GM18519 (cell line): ENCODE results near the gene BTBD17.

Experiments used
- ATAC-seq: cut with Tn5 transposase; IDR thresholded peaks from one replicate; pipeline ENCODE4 v1.9.1; 2021; ENCODE audit warnings: mild to moderate bottlenecking, moderate library complexity; ENCODE audit not compliant: unreplicated experiment, low FRiP score

Gene BTBD17

GRCh38 chr17:74339537-74340195 is 22.0 kb downstream of the BTBD17 start:
- no peak for ATAC-seq

GRCh38 chr17:74337834-74338500 is 23.7 kb downstream of the BTBD17 start:
- no peak for ATAC-seq

GRCh38 chr17:74336307-74336706 is 25.4 kb downstream of the BTBD17 start:
- ATAC-seq, result no peak

- no peak for ATAC-seq
Observed at GRCh38 chr17:74335529-74336062, 26.1 kb downstream of the BTBD17 start.

- no peak for ATAC-seq
Observed at GRCh38 chr17:74334393-74335039, 27.2 kb downstream of the BTBD17 start.

- no peak for ATAC-seq
Observed at GRCh38 chr17:74332763-74333283, 28.8 kb downstream of the BTBD17 start.

DNA sequence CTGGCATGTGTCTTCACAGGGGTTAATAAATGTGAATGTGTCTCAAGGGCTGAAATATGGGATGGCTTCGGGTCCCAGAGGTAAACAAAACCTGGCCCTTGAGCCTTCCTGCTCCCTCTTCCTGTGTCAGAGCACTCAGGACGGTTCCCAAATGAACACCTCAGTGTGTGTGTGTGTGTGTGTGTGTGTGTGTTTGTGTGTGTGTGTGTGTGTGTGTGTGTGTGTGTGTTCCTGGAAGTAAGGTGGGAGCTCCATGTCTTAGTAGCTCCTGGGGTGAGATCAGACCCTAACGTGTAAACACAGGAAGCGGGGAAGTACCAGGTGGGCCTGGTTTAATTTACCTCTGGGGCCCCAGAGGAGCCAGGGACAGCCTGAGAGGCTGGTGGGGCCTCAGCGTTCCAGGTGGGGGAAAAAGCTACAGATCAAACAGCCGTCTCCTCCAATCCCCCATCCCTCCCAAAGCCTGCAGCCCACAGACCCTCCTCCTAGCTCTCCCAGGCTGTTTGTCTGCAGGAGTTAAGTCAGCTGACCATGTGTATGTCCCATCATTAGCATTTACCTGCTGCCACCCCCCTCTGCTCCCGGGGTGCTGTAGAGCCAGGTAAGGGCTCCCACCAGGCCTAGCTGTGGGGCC is 29.5 kb downstream of the BTBD17 start:
- no peak for ATAC-seq

DNA sequence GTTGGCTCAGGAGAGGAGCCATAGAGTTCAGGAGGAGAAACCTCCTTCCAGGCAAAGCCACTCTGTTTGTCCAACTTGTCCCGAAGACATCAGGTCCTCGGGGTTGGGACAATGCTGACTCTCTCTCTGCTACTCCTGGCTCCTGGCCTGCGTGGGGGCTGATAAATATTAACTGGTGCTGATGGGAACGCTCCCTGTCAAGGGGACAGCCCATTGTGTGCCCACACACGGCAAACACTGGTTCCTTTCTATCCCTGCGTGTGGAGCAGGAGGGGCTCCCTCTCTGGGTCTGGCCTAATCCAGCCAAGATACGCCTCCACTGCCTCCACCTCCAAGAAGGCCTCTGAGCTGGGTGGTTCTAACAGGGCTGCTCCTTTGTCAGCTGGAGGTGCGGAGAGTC is 31.2 kb downstream of the BTBD17 start:
- no peak for ATAC-seq

DNA sequence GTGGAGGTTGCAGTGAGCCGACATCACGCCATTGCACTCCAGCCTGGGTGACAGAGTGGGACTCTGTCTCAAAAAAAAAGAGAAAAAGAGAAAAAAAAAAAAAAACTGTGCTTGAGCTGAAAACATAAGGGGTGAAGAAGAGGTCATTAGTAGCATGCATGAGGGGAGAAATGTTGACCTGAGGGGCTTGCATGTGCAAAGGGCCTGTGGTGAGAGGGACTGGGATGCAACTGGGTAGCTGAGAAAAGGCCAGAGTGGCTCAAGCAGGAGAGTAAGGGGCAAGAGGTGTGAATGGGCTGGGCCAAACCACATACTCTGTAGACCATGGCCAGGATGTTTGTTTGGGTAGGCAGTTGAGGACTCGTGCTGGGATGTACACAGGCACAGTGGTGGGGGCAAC is 32.3 kb downstream of the BTBD17 start:
- no peak for ATAC-seq

- no peak for ATAC-seq
Observed at GRCh38 chr17:74328487-74328886, 33.2 kb downstream of the BTBD17 start.

DNA sequence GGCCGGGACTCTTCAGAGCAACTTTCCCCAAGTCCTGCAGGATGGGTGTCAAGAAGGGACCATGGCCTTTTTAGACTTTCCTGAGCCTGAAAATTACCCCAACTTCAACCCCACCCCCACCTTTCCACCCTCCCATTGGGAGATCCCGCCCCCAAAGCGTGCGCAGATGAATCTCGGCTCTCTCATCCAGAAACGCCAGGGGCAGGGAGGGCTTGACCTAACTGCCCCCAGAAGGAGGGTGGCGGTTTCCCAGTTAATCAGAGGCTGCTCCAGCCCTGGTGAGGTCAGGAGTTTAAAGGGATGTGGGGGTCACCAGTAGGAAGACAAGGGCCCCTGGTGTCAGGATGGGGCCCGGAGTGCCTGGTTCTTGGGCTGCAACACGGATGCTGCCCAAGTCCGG is 35.2 kb downstream of the BTBD17 start:
- no peak for ATAC-seq

DNA sequence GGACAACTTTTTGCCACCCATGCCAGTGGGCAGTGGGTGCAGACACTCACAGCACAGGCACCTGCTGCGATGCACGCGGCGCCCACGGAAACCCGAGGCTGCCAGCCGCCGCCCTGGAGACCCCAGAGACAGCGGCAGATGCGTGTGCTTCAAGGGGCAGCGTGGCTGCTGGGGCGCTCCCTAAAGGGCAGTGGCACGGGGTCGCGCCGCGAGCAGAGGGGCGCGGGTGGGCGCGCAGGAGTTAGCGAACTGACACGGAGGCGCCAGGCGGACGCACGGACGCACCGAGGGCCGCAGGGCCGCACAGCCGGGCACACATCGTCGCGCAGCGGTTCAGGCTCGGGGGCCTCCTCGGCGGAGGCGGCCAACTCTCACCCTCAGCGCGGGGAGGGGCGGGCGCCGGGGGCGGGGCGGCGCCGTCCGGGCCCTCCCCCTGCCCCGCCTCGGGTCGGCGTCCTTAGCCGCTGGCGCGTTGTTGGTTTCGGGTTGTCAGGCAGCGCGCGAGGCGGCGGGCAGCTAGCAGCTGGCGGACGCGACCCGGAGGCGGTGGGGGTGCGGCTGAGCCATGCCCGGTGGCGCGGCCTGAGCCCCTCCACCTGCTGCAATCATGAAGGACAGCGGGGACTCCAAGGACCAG is 35.8 kb downstream of the BTBD17 start, which contains the start of gene KIF19:
KIF19 (plus strand) TSS at position 484 of the 637 bp plus-strand sequence; CDS start at position 608, 124 bp downstream.
- ATAC-seq, result no peak

GRCh38 chr17:74325376-74325742 is 36.3 kb downstream of the BTBD17 start:
- no peak for ATAC-seq

DNA sequence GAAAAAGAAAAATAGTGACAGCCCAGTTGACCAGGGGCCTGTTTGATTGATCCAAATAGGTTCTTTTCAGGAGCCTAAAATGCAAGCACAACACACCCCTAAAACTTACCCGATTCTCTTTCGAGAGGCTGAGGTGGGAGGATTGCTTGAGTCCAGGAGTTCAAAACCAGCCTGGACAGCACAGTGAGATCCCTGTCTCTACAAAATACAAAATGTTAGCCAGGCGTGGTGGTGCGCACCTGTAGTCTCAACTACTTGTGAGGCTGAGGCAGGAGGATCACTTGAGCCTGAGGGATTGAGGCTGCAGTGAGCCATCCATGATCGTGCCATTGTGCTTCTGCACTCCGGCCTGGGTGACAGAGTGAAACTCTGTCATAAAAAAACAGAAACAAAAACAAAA is 37.1 kb downstream of the BTBD17 start:
- ATAC-seq, result no peak

DNA sequence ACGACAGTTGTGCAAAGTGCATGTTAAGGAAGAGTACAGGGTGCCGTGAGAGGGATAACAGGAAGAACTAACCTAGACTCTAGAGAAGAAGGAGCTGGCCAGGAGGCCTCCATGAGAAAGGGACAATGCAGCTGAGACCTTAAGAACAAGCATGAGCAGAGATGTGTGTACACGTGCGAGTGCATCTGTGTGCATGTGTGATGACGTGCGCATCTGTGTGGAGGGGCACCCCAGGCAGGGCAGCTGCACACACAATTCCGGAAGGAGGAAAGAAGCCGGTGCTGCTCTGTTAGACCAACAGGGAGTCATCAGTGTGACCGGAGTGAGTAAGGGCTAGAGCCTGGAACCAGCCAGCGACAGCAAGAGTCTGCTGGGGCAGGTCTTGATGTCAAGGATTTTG is 43.3 kb downstream of the BTBD17 start:
- no peak for ATAC-seq

DNA sequence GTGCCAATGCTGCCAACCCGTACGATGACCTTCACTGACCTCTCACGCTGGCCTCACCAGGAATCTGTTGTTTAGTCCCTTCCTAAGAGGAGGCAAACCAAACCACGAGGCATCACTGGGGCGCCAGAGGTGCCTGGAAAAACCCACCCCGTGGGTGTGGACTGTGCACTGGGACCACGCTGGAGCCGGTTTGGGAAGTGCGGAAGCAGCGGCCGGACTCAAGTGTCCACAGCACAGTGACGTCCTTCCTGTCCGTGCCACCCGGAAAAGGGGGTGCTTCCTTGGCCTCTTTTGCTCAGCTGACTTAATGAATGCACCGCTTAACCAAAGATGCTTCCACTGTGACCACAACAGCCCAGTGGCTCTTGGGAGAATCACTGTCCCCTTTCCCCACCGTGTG is 44.6 kb downstream of the BTBD17 start:
- ATAC-seq, result no peak

DNA sequence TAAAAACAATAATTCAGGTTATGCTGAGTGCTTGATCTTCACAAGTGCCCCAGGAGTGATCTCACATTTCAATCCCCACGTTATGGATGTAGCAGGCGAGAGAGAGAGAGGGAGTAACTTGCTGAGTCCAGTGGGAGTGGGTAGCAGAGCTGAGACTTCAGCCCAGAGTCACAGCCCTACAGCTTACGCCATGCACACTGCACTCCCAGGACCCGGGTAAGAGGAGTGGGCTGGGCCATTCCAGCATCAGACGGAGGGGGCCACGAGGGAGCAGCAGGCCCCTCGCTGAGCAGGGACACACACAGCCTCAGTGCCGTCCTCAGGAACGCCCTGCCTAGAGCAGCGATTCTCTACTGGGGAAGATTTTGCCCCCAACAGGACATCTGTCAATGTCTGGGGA is 45.4 kb downstream of the BTBD17 start:
- no peak for ATAC-seq

GRCh38 chr17:74314877-74315276 is 46.8 kb downstream of the BTBD17 start:
- ATAC-seq, result no peak

DNA sequence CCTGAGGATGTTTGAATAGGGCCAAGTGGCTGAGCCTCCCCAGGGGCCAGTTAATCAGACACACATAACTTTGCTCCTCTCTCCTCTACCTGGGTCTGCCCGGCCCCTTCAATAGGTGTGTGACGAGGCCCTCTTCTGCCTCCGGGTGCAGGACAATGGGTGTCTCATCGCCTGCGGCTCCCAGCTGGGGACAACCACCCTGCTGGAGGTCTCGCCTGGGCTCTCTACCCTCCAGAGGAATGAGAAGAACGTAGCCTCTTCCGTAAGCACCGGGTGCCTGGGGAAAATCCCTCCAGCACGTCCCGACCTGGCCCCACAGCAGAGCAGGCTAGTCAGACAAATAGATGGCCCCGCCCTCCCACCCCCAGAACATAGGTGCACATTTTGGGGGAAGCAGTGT is 51.8 kb downstream of the BTBD17 start:
- ATAC-seq, result no peak

GRCh38 chr17:74307984-74308773 is 53.5 kb downstream of the BTBD17 start:
- no peak for ATAC-seq
